Lower lobe of right lung (tissue), 2 donors: Measurements from ENCODE around the gene MMEL1. TPM values are rescaled to one million over a fixed set of nuclear protein-coding genes. Genes with fewer than 3 reads are reported as not detected.
A peak's percentile ranks its signal among the peaks of the same experiment; 100 is the strongest.
"Not testable (repeated sequence)": the region's sequence is repeated elsewhere in the genome, so short reads cannot be mapped to it uniquely, and the experiment has no call there.

ENCODE experiments used
- ATAC-seq, 2 donors: fragments of 200-7000 bp; cut with Tn5 transposase; one replicate each; pipeline ENCODE4 v1.9.1; 2020 to 2022; ENCODE audit warnings: mild to moderate bottlenecking in 2 of 2, moderate library complexity in 2 of 2
- DNase-seq: peaks from one replicate; pipeline ENCODE4 v3.0.0-alpha.2; 2020
- H3K27ac ChIP-seq: fragments of 200-600 bp; one replicate; pipeline ENCODE4 v1.8.0; 2022
- H3K27me3 ChIP-seq: fragments of 200-600 bp; one replicate; pipeline ENCODE4 v1.8.0; 2022; ENCODE audit warnings: low read depth
- H3K36me3 ChIP-seq: fragments of 200-600 bp; one replicate; pipeline ENCODE4 v1.8.0; 2022; ENCODE audit warnings: mild to moderate bottlenecking
- H3K4me1 ChIP-seq: fragments of 200-600 bp; one replicate; pipeline ENCODE4 v1.8.0; 2022
- H3K4me3 ChIP-seq: fragments of 200-600 bp; one replicate; pipeline ENCODE4 v1.8.0; 2022; ENCODE audit warnings: mild to moderate bottlenecking
- H3K9me3 ChIP-seq: fragments of 200-600 bp; one replicate; pipeline ENCODE4 v1.8.0; 2022
- intact Hi-C: fragments of 100-400 bp; cut with DNase I; formaldehyde crosslinking; loops from one replicate; pipeline ENCODE4 v1.11.0; 2022
- total RNA-seq: library from RNA; stranded (reverse); fragmentation: NEBNext Ultra II Directional; extraction: Animal tissue kit (Norgen Biotek cat#: 25700); gene quantifications from one replicate; pipeline ENCODE4 v1.2.1, GENCODE V29; 2021
- TF ChIP-seq, protein P1 (sequence below): fragments of 200-600 bp; IDR thresholded peaks from one replicate; pipeline ENCODE4 v1.8.0; 2022; ENCODE audit warnings: antibody characterized with exemption, mild to moderate bottlenecking
- donor health status: DM: no; HTN: yes; CAD: no; lungs with severe emphysema.

The MMEL1 gene
- total RNA-seq, 1 donor from 2014 or later = 7.6 TPM

DNA sequence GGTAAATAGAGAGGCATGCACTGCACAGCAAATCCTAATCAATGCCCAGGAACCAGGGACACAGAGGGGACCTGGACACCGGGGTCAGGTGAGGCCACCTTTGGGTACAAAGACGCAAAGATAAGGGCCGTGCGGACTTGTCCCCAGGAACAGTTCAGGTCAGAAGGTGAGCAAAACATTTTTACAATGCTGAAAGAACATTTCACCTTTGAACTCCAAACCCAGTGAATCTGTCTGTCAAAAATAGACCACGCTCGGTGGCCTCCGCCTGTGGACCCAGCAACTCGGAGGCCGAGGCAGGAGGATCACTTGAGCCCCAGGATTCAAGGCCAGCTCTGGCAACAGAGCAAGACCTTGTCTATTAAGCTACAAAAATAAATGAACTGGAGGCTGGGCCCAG, 61.5 kb downstream of the MMEL1 start:
- peaks cover 9% of the 10 kb centered on the region for H3K4me1 ChIP-seq
- no peak overlapping the region for H3K27ac ChIP-seq
- DNase-seq (no peak), ATAC-seq (no peak)
- TF ChIP-seq, protein P1, sequence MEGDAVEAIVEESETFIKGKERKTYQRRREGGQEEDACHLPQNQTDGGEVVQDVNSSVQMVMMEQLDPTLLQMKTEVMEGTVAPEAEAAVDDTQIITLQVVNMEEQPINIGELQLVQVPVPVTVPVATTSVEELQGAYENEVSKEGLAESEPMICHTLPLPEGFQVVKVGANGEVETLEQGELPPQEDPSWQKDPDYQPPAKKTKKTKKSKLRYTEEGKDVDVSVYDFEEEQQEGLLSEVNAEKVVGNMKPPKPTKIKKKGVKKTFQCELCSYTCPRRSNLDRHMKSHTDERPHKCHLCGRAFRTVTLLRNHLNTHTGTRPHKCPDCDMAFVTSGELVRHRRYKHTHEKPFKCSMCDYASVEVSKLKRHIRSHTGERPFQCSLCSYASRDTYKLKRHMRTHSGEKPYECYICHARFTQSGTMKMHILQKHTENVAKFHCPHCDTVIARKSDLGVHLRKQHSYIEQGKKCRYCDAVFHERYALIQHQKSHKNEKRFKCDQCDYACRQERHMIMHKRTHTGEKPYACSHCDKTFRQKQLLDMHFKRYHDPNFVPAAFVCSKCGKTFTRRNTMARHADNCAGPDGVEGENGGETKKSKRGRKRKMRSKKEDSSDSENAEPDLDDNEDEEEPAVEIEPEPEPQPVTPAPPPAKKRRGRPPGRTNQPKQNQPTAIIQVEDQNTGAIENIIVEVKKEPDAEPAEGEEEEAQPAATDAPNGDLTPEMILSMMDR = no peak
- H3K27me3 ChIP-seq = no peaks in the 10 kb centered on the region
- H3K9me3 ChIP-seq = no peaks in the 10 kb centered on the region
- no peaks in the 10 kb centered on the region for H3K36me3 ChIP-seq
- no peak overlapping the region for H3K4me3 ChIP-seq
- intact Hi-C loops = no loop called here

- Histone ChIP-seq H3K27ac (no peak overlapping the region), H3K4me1 (no peaks in the 10 kb centered on the region), H3K4me3 (no peak overlapping the region), H3K9me3 (no peaks in the 10 kb centered on the region), H3K27me3 (no peaks in the 10 kb centered on the region), H3K36me3 (no peaks in the 10 kb centered on the region)
- DNase-seq (no peak), ATAC-seq (no peak)
- TF ChIP-seq, protein P1 = no peak
- intact Hi-C loops = no loop called here
Observed at GRCh38 chr1:2570332-2570731, 62.5 kb downstream of the MMEL1 start.

DNA sequence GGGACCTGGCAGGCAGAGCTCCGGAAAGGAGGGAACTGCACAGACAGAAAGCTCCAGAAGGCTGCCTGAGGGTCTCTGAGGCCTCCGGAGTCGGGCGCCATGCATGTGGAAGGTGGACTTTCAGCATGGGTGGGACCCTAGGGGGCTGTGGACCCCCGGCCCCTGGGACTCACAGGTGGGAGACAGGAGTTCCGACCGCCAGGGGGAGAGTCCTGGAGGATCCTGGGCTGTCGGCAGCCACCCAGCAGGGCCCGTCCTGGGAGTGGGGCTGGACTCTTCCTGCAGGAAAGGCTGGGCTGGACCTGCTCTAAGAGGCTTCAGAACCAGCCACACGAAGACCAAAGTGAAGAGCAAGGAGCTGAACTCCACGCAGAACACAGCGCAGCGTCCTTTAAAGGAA, 63.1 kb downstream of the MMEL1 start:
- DNase-seq, H3K4me3 ChIP-seq, H3K36me3 ChIP-seq, H3K4me1 ChIP-seq, H3K27me3 ChIP-seq, ATAC-seq, intact Hi-C loops, H3K9me3 ChIP-seq, H3K27ac ChIP-seq: not testable (repeated sequence)

- Histone ChIP-seq H3K4me3 (no peak overlapping the region), H3K27me3 (no peaks in the 10 kb centered on the region), H3K27ac (no peak overlapping the region), H3K9me3 (no peaks in the 10 kb centered on the region), H3K4me1 (no peaks in the 10 kb centered on the region), H3K36me3 (no peaks in the 10 kb centered on the region)
- TF ChIP-seq, protein P1 = no peak
- DNase-seq (no peak), ATAC-seq (no peak)
- intact Hi-C loops = no loop called here
Observed at GRCh38 chr1:2569060-2569459, 63.8 kb downstream of the MMEL1 start.

GRCh38 chr1:2568187-2568816, 64.5 kb downstream of the MMEL1 start:
- intact Hi-C loops = not testable (repeated sequence)

GRCh38 chr1:2567083-2567679, 65.6 kb downstream of the MMEL1 start:
- ATAC-seq (no peak), DNase-seq (no peak)
- intact Hi-C loops = no loop called here
- no peaks in the 10 kb centered on the region for H3K27me3 ChIP-seq
- peaks cover 18% of the 10 kb centered on the region for H3K36me3 ChIP-seq
- no peaks in the 10 kb centered on the region for H3K4me1 ChIP-seq
- H3K9me3 ChIP-seq = no peaks in the 10 kb centered on the region
- no peak overlapping the region for H3K27ac ChIP-seq
- TF ChIP-seq, protein P1 = no peak
- no peak overlapping the region for H3K4me3 ChIP-seq

More at GRCh38 chr1:2568187-2568816, 64.5 kb downstream of the MMEL1 start:
- not testable (repeated sequence) for H3K4me3 ChIP-seq, H3K36me3 ChIP-seq, H3K4me1 ChIP-seq, DNase-seq, H3K27me3 ChIP-seq, H3K9me3 ChIP-seq, H3K27ac ChIP-seq
- peak in 1 of 2 donors; percentile 10 for ATAC-seq
